HL-60/S4 treated with phorbol 12-myristate 13-acetate at 8.2 ng/mL for 4 days and 3 days (cell line): ENCODE results near the gene CBR3.

Experiments
- in situ Hi-C: fragments of 300-500 bp; cut with MboI; formaldehyde crosslinking; loops from 2 replicates; pipeline ENCODE4 v1.15.0; 2022; ENCODE audit warnings: low sequenced_read_pairs

Gene CBR3

DNA sequence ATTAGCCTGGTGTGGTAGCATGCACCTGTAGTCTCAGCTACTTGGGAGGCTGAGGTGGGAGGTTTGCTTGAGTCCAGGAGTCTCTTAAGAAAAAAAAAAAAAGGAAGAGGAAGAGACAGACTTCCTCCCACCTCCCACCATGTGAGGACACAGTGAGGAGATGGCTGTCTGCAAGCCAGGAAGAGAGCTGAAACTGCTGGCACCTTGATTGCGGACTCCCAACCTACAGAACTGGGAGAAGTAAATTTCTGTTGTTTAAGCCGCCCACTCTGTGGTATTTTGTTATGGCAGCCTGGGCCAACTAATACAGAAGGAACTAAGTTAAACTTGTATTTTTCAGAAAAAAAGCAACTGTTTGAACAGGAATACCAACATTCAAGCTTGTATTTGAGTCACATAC lies 43.5 kb downstream of the CBR3 start:
- in situ Hi-C loops, result no loop called here

DNA sequence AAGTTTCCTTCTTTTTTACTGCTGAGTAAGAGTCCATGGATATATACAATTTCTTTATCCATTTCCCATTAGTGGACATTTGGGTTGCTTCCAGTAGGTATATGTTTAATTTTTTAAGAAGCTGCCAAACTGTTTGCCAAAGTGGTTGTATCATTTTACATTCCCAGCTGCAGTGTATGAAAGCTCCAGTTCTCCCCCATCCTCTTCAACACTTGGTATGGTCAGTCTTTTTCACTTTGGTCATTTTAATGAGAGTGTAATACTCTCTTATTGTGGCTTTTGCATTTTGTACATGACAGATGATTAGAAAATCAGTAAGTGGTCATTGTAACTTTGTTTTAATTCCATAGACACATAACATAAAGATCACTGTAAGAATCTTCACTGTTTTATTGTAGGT lies 44.3 kb downstream of the CBR3 start:
- in situ Hi-C loops, result no loop called here

DNA sequence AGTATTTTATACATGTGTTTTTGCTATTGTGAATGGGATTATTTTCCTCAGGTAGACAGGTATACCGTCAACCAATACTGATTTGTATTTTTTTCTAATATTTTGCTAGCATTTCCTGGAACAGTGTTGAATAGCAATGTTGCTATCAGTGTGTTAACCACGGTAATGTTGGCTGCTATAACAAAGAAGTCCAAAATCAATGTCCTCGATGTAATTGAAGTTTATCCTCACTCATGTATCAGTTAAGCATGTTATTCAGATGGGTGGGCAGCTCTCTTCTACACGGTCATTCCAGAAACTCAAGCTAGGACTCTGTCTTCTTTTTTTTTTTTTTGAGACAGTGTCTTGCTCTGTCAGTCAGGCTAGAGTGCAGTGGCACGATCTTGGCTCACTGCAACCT lies 46.1 kb downstream of the CBR3 start:
- in situ Hi-C loops, result no loop called here

DNA sequence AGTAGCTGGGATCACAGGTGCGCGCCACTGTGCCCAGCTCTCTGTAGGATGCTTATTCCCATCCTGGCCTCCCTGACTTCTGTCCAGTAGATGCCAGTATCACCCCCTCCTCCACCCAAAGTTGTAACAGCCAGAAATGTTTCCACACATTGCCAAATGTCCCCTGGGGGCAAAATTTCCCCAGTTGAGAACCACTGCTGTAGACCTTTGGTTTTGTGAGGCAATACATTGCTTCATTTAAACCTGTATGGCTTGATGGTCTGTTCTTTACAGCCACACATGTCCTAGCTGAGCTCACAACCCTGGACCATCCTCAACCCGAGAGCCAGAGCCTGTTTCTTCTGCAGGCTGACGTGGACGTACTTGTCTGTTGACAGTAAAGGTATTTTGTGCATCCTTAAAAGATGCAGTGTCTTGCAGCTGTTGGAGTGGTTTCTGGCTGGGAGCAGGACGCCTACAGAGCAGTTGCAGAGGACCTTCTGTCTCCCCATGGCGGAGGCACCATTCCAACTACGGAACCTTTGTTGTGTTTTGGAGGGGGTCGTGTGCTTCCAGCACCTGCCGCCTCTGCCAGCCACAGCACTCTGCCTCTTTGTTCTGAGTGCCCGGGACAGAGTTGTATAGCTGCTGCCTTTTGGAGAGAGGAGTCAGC lies 48.4 kb downstream of the CBR3 start:
- in situ Hi-C loops, result no loop called here

GRCh38 chr21:36184545-36184944 lies 49.7 kb downstream of the CBR3 start:
- in situ Hi-C loops, result no loop called here

GRCh38 chr21:36185523-36185922 lies 50.6 kb downstream of the CBR3 start:
- in situ Hi-C loops, result no loop called here

DNA sequence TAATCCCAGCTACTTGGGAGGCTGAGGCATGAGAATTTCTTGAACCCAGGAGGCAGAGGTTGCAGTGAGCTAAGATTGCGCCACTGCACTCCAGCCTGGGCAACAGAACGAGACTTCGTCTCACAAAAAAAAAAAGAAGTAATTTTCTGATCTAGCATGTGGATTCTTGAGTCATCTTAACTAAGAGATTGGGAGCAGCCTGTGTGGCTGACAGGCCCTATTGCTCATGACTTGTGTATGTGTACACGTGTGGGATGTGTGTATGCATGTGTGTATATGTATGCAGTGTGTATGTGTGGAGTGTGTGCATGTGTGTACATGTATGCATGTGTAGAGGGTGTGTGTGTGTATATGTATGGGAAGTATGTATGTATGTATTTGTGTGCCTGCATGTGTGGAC lies 51.2 kb downstream of the CBR3 start:
- in situ Hi-C loops, result no loop called here

DNA sequence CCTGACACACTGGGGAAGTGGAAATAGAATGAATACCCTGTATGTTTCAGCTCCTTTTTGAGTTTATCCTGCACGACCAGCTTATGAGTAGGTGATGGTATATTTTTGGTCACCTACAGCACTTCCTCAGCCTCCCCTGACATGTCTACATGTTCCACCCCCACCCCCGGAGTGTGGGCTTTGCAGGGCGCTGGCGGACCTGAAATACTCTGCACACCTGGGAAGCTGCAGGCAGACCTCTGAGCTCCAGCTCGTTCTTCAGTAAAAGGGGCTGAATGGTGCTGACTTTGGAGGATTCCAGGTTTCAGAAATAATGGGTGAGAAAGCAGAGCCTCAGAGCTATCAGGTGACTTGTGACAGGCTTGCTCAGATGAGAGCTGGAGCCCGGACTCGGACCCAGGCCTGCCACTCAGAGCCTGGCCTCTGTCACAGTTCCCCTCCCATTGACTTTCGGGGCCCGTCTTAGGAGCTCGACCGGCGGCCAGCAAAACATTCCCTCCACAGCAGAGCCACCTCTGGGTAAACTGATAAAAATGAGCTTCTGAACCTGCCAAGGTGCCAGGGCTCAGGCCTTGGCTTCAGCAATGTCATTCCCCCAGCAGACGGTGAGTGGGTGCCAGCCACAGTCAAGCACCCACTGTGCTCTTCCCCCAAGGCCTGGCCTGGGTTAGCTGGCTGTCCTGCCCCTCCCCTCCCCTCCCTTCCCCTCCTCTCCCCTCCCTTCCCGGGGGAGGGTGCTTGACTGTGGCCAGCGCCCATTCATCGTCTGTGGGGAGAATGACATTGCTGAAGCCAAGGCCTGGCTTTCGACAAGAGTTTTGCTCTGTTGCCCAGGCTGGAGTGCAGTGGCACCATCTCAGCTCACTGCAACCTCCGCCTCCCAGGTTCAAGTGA lies 51.9 kb downstream of the CBR3 start:
- in situ Hi-C loops, result no loop called here

GRCh38 chr21:36188081-36188681 lies 53.3 kb downstream of the CBR3 start:
- in situ Hi-C loops, result no loop called here

GRCh38 chr21:36188937-36189336 lies 54.1 kb downstream of the CBR3 start:
- in situ Hi-C loops, result no loop called here

DNA sequence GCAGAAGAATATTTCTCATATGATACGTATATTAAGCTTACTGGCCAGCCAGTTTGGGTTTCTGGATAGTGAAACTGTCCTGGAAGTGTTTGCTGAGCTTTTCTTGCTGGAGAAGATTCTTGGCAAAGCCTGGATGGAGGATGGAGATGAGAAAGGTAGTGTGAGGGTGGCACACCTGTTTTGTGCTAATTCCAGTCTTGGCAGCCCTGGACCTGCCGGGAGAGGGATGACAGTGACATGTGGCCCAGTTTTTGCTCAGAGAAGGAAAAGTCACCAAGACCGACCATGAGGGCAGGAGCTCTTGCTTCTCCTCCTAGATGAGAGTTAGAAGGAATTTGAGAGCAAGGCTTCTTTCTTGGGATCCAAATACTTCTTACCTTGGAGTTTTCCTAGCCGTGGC lies 55.9 kb downstream of the CBR3 start:
- in situ Hi-C loops, result no loop called here

DNA sequence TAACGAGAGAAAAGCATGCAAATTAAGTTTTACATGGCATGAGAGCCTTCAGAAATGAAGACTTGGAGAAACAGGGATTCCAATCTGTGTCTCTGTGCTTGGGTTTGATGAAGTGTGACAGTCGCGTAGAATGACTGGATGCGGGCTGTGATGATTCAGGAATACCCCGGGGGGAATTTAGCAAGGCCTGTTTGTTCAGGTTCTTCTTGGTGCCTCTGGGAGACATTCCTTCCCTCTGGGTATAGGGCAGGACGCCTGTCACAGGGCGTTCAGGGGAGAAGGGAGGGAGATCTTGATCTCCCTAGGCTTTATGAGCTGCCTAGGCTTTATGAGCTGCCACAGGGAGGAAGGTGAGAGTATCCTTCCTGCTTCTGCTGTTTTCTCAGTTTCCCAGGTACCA lies 58.3 kb downstream of the CBR3 start:
- in situ Hi-C loops, result no loop called here

DNA sequence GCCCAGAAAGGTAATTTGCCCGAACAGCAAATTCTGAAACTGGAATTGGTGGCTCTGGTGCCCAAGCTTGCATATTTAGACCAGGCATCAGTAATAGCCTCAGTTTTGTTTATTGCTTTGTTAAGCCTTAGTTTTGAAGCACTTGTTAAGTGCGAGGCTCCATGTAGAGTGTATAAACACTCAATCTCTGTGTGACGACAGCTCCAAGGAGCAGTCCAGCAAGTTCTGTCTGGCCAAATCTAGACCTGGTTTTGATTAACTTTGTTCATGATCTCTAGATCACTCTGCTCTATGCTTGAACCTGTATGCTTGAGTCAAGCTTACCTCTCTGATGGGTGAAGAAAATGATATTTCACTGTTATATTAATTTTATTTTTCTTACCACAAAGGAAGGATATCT lies 59.1 kb downstream of the CBR3 start:
- in situ Hi-C loops, result no loop called here

DNA sequence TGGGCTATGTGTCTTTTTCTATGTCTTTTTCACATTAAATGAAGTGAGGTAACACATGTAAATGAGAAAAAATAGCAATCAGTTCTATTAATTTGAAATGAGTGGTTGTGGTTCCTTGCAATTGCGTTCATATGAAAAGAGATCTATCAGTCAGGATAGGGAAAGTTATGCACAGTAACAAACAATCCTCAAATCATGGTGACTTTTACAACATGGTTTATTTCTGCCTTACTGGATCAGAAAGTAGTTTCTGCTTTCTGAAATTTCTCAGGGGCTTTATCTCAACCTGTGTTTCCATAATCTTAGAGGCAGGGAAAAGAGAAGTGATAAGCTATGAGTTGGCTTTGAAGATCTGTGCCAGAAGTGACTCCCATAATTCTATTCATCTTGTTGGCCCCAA lies 60.7 kb downstream of the CBR3 start:
- in situ Hi-C loops, result no loop called here
